AG09309 (cell line): Measurements from ENCODE around the gene CLDN24.

Experiments
- DNase-seq: peaks from one replicate; pipeline ENCODE4 v3.0.0-alpha.2; 2010; ENCODE audit warnings: low read depth
- H3K4me3 ChIP-seq: 2 replicates; pipeline ENCODE4 v1.5.1; 2011; ENCODE audit warnings: mild to moderate bottlenecking, low read depth, low read length, moderate library complexity; ENCODE audit not compliant: control insufficient read depth
- CTCF ChIP-seq: IDR thresholded peaks from 2 replicates; pipeline ENCODE4 v1.5.1; 2011; ENCODE audit warnings: mild to moderate bottlenecking, low read depth, low read length, inconsistent platforms; ENCODE audit not compliant: insufficient read depth, control insufficient read depth; ENCODE audit errors: missing control alignments

The CLDN24 gene

GRCh38 chr4:183348136-183348535 is 25.9 kb upstream of the CLDN24 start:
- no peak overlapping the region for H3K4me3 ChIP-seq
- DNase-seq = no peak
- no peak for TF ChIP-seq CTCF

GRCh38 chr4:183347566-183347965 is 25.3 kb upstream of the CLDN24 start:
- H3K4me3 ChIP-seq = no peak overlapping the region
- no peak for TF ChIP-seq CTCF
- no peak for DNase-seq

GRCh38 chr4:183347146-183347545 is 24.9 kb upstream of the CLDN24 start:
- H3K4me3 ChIP-seq = no peak overlapping the region
- TF ChIP-seq CTCF = no peak
- DNase-seq = no peak

DNA sequence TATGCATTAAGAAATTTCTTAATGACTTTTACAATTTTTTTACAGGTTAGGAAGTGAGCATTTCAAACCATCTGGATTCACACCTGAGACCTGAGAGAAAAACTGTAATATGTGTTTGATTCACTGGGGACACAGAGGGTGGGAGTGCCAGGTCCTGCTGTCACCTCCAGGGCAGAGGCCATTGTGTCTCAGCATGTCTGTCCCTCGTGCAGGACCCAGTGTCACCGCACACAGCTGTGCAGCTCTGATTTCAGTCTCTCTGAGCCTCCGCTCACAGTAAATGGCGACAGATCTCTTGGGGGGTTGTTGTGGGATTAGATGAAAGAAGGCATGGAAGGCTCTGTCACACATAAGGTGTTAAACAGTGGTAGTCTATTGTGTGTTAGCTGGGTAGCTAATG is 23.0 kb upstream of the CLDN24 start:
- no peak for TF ChIP-seq CTCF
- no peak overlapping the region for H3K4me3 ChIP-seq
- no peak for DNase-seq

- no peak overlapping the region for H3K4me3 ChIP-seq
- DNase-seq = no peak
- TF ChIP-seq CTCF = no peak
Observed at GRCh38 chr4:183344523-183345255, 22.5 kb upstream of the CLDN24 start.

- H3K4me3 ChIP-seq = no peak overlapping the region
- no peak for DNase-seq
- TF ChIP-seq CTCF = no peak
Observed at GRCh38 chr4:183343730-183344129, 21.5 kb upstream of the CLDN24 start.
